Measurements from ENCODE around the gene TAF3.

The TAF3 gene

DNA sequence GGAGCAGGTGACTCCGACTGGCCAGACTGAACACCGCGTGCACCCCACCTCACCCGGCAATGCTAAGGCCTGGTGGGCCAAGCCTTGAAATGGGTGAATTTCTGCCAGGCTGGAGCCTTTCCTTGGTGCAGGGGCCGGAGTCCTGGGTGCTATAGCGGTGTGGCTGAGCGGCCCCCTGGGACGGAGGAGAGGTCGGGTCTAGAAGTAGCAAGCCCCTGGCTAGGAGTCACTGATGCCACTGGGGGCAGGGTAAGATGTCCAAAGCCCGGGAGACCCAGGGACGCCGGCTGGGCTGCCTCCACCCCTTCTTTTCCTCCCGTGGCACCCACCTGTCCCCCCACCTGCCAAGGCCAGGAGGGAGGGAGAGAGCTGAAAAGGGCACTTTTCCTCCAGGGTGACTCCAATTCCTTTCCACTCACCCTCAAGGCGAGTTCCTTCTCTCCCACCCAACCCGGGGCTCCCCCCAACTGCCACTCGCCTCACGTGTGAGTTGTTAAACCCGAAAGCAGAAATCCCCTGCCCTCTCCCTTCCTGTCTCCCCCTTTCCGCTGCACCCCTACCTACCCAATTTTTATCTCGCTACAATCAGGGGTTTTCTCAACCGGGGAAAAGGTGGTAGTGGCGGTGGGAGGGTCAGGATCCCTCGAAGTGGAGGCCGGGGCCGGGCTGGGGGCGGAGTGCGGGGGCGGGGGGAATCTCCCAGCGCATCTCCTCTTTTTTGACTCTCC lies 230.1 kb downstream of the TAF3 start:
- TF ChIP-seq ZNF114 (tag by site-specific recombination; IDR thresholded peaks at IDR 0.05) (no peak), KLF10 (tag by site-specific recombination; IDR thresholded peaks at IDR 0.05) (no peak), OSR2 (tag by site-specific recombination; IDR thresholded peaks at IDR 0.05) (no peak), ZFHX2 (tag by site-specific recombination; conservative IDR thresholded peaks at IDR 0.05) (no peak), ZEB2 (tag by site-specific recombination; IDR thresholded peaks at IDR 0.05) (no peak), ZNF174 (tag by site-specific recombination; IDR thresholded peaks at IDR 0.05) (no peak), KLF16 (tag by site-specific recombination; IDR thresholded peaks at IDR 0.05) (no peak), ZNF580 (tag by site-specific recombination; IDR thresholded peaks at IDR 0.05) (no peak), HOXA7 (CRISPR knock-in tag; IDR thresholded peaks at IDR 0.05; ENCODE audit: borderline replicate concordance) (no peak), ZBTB11 (tag by site-specific recombination; conservative IDR thresholded peaks at IDR 0.05; ENCODE audit: low read depth) (no peak), ZNF626 (tag by site-specific recombination; IDR thresholded peaks at IDR 0.05) (no peak), KLF8 (tag by site-specific recombination; IDR thresholded peaks at IDR 0.05) (no peak), IKZF3 (tag by site-specific recombination; IDR thresholded peaks at IDR 0.05) (no peak), ZNF19 (tag by site-specific recombination; IDR thresholded peaks at IDR 0.05; ENCODE audit: low read depth) (no peak)
- TF ChIP-seq, protein P1, sequence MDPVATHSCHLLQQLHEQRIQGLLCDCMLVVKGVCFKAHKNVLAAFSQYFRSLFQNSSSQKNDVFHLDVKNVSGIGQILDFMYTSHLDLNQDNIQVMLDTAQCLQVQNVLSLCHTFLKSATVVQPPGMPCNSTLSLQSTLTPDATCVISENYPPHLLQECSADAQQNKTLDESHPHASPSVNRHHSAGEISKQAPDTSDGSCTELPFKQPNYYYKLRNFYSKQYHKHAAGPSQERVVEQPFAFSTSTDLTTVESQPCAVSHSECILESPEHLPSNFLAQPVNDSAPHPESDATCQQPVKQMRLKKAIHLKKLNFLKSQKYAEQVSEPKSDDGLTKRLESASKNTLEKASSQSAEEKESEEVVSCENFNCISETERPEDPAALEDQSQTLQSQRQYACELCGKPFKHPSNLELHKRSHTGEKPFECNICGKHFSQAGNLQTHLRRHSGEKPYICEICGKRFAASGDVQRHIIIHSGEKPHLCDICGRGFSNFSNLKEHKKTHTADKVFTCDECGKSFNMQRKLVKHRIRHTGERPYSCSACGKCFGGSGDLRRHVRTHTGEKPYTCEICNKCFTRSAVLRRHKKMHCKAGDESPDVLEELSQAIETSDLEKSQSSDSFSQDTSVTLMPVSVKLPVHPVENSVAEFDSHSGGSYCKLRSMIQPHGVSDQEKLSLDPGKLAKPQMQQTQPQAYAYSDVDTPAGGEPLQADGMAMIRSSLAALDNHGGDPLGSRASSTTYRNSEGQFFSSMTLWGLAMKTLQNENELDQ (tag by site-specific recombination; IDR thresholded peaks at IDR 0.05; ENCODE audit: low read depth) = no peak
- TF ChIP-seq, protein P2, sequence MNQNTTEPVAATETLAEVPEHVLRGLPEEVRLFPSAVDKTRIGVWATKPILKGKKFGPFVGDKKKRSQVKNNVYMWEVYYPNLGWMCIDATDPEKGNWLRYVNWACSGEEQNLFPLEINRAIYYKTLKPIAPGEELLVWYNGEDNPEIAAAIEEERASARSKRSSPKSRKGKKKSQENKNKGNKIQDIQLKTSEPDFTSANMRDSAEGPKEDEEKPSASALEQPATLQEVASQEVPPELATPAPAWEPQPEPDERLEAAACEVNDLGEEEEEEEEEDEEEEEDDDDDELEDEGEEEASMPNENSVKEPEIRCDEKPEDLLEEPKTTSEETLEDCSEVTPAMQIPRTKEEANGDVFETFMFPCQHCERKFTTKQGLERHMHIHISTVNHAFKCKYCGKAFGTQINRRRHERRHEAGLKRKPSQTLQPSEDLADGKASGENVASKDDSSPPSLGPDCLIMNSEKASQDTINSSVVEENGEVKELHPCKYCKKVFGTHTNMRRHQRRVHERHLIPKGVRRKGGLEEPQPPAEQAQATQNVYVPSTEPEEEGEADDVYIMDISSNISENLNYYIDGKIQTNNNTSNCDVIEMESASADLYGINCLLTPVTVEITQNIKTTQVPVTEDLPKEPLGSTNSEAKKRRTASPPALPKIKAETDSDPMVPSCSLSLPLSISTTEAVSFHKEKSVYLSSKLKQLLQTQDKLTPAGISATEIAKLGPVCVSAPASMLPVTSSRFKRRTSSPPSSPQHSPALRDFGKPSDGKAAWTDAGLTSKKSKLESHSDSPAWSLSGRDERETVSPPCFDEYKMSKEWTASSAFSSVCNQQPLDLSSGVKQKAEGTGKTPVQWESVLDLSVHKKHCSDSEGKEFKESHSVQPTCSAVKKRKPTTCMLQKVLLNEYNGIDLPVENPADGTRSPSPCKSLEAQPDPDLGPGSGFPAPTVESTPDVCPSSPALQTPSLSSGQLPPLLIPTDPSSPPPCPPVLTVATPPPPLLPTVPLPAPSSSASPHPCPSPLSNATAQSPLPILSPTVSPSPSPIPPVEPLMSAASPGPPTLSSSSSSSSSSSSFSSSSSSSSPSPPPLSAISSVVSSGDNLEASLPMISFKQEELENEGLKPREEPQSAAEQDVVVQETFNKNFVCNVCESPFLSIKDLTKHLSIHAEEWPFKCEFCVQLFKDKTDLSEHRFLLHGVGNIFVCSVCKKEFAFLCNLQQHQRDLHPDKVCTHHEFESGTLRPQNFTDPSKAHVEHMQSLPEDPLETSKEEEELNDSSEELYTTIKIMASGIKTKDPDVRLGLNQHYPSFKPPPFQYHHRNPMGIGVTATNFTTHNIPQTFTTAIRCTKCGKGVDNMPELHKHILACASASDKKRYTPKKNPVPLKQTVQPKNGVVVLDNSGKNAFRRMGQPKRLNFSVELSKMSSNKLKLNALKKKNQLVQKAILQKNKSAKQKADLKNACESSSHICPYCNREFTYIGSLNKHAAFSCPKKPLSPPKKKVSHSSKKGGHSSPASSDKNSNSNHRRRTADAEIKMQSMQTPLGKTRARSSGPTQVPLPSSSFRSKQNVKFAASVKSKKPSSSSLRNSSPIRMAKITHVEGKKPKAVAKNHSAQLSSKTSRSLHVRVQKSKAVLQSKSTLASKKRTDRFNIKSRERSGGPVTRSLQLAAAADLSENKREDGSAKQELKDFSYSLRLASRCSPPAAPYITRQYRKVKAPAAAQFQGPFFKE (tag by site-specific recombination; IDR thresholded peaks at IDR 0.05; ENCODE audit: borderline replicate concordance) = no peak
- TF ChIP-seq, protein P3, sequence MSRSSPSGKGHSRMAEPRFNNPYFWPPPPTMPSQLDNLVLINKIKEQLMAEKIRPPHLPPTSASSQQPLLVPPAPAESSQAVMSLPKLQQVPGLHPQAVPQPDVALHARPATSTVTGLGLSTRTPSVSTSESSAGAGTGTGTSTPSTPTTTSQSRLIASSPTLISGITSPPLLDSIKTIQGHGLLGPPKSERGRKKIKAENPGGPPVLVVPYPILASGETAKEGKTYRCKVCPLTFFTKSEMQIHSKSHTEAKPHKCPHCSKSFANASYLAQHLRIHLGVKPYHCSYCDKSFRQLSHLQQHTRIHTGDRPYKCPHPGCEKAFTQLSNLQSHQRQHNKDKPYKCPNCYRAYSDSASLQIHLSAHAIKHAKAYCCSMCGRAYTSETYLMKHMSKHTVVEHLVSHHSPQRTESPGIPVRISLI (tag by site-specific recombination; IDR thresholded peaks at IDR 0.05) = no peak
- TF ChIP-seq, protein P4, sequence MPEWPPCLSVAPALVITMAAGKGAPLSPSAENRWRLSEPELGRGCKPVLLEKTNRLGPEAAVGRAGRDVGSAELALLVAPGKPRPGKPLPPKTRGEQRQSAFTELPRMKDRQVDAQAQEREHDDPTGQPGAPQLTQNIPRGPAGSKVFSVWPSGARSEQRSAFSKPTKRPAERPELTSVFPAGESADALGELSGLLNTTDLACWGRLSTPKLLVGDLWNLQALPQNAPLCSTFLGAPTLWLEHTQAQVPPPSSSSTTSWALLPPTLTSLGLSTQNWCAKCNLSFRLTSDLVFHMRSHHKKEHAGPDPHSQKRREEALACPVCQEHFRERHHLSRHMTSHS (tag by site-specific recombination; IDR thresholded peaks at IDR 0.05) = no peak
- no peak overlapping the region; the same call in 1 of the 2 replicates for H3K27ac ChIP-seq (ENCODE audit: extremely low read depth, low read depth, low read length)
- H3K4me3 ChIP-seq (ENCODE audit: low read depth, low read length) = no peak overlapping the region
- ChIA-PET POLR2A (interaction anchor here (1.5 kb wide), 1 partner anchor 176 kb away, joined by 3 read pairs; no protein-coding TSS in a partner anchor), CTCF (interaction anchor here (1.2 kb wide), 1 partner anchor 177 kb away, joined by 3 read pairs; no protein-coding TSS in a partner anchor)
- no peaks in the 10 kb centered on the region for H3K36me3 ChIP-seq (ENCODE audit: control insufficient read depth in 2 of 2, insufficient read depth in 1 of 2, low read length in 2 of 2)
- H3K9me3 ChIP-seq (ENCODE audit: control insufficient read depth, insufficient read depth, low read depth, low read length) = no peaks in the 10 kb centered on the region
- H3K4me1 ChIP-seq (ENCODE audit: control insufficient read depth, insufficient read depth, low read length) = no peaks in the 10 kb centered on the region; the same call in 1 of the 2 replicates

All from HEK293 (cell line).